ENCODE data around the gene DCTN3.

DCTN3 gene

GRCh38 chr9:34620061-34620994 lies at the start of gene DCTN3:
DCTN3 (minus strand) TSS chr9:34620495; CDS start chr9:34620464, 31 bp downstream.
- peak; percentile 95 for DNase-seq

- peak; percentile 96 for DNase-seq
These were observed 45.3 kb upstream of the DCTN3 start for GRCh38 chr9:34665381-34666250.

- DNase-seq, result no peak
These were observed 44.7 kb upstream of the DCTN3 start for GRCh38 chr9:34665067-34665380.

- peak; percentile 73 for DNase-seq
These were observed 44.2 kb upstream of the DCTN3 start for GRCh38 chr9:34664281-34665066.

GRCh38 chr9:34663303-34663605 lies 43.0 kb upstream of the DCTN3 start:
- no peak for DNase-seq

GRCh38 chr9:34662526-34663302 lies 42.4 kb upstream of the DCTN3 start, which contains the start of gene CCL27:
CCL27 (minus strand) TSS chr9:34662657; CDS start chr9:34662633, 24 bp downstream.
- no peak for DNase-seq

- DNase-seq, result no peak
These were observed 39.4 kb upstream of the DCTN3 start for GRCh38 chr9:34659592-34660253.

- no peak for DNase-seq
These were observed 38.2 kb upstream of the DCTN3 start for GRCh38 chr9:34658461-34658860.

- DNase-seq, result no peak
These were observed 36.7 kb upstream of the DCTN3 start for GRCh38 chr9:34656992-34657391.

- DNase-seq, result no peak
These were observed 35.1 kb upstream of the DCTN3 start for GRCh38 chr9:34655394-34655793.

- peak; percentile 87 for DNase-seq
These were observed 34.2 kb upstream of the DCTN3 start for GRCh38 chr9:34654323-34655051.

- DNase-seq, result peak; percentile 79
These were observed 33.1 kb upstream of the DCTN3 start for GRCh38 chr9:34653151-34654072.

GRCh38 chr9:34652602-34653000 lies 32.3 kb upstream of the DCTN3 start:
- DNase-seq, result no peak

- peak; percentile 85 for DNase-seq
These were observed 31.7 kb upstream of the DCTN3 start, which contains the start of gene IL11RA for GRCh38 chr9:34651876-34652601. IL11RA (plus strand) TSS chr9:34652185; CDS start chr9:34655218, 3,033 bp downstream.

- no peak for DNase-seq
These were observed 31.0 kb upstream of the DCTN3 start for GRCh38 chr9:34651321-34651720.

- no peak for DNase-seq
These were observed 30.5 kb upstream of the DCTN3 start for GRCh38 chr9:34650816-34651215.

GRCh38 chr9:34648673-34649072 lies 28.4 kb upstream of the DCTN3 start:
- no peak for DNase-seq

- DNase-seq, result no peak
These were observed 27.4 kb upstream of the DCTN3 start for GRCh38 chr9:34647651-34648050.

- DNase-seq, result no peak
These were observed 26.7 kb upstream of the DCTN3 start for GRCh38 chr9:34647084-34647403.
